Measurements from ENCODE around the gene TBC1D14.
"Not testable (repeated sequence)": the region's sequence is repeated elsewhere in the genome, so short reads cannot be mapped to it uniquely, and the experiment has no call there.

TBC1D14 gene

DNA sequence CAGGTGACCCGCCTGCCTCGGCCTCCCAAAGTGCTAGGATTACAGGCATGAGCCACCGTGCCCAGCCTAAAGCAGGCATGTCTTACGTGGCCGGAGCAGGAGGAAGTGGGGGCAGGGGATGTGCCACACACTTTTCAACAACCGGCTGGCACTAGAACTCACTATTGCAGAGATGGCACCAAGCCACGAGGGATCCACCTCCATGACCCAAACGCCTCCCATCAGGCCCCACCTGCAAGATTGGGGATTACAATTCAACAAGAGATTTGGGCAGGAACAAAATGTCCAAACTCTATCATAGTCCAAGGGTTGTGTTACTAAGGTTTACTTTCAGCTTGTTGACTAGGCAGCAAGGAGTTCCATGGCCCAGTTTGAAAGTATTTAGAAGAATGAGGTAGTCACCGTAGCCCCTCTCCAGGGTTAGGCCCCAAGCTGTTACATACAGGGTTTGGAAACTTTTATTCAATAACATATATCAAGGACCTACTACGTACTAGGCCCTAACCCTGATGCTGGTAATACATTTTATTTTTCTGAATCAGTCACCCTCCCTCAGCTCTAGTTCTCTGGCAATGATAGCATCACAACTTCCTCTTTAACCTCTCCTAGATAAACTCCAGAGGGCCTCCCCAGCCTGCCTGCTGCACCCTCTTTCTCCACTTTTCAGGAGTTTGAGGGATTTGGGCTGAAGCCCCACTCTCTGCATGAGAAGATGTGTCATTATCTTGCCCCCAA, 18.0 kb upstream of the TBC1D14 start:
- peak; percentile 6 for DNase-seq

DNA sequence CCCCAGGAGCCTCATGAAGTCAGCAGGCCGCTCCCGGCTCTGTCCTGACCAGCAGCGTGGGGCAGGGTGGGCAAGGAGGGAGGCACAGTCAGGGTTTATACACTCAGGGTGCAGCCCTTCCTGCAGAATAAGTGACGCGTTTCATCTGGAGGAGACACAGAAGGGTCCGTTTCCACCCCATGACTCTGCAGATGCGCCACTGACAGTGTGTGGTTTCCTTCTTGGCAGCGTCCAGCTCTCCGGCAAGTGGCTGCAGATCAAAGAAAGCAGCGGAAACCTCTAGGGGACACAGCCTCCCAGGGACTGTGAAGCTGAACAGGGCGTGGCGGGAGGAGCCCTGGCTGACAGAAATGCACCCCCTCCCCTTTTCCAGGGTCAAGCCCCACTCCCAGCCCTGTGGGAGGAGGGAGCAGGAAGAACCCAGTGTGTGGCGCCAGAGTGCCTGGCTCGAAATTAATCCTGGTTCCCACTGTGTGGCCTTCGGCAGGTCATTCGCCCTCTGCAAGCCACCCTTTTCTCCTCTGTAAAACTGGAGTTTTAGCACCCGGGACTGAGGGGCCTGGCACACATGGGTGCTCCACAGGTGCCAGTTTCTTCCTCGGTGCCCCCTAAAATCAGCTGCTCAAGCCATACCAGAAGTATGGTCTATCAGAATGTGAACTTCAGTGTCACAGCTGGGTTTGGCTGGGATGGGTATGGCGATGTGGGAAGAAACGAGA, 17.3 kb upstream of the TBC1D14 start:
- no peak for DNase-seq

DNA sequence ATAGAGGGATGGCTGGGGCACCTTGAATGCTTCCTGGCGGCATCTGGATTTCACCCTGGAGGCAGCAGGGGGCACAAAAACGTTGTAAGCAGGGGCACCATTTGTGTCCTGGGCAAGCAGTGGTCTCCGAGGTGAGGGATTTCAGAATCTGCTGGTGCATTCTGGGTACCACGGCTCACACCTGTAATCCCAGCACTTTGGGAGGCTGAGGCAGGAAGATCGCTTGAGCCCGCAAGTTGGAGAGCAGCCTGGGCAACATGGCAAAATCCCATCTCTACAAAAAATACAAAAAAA, 16.8 kb upstream of the TBC1D14 start:
- no peak for DNase-seq

DNA sequence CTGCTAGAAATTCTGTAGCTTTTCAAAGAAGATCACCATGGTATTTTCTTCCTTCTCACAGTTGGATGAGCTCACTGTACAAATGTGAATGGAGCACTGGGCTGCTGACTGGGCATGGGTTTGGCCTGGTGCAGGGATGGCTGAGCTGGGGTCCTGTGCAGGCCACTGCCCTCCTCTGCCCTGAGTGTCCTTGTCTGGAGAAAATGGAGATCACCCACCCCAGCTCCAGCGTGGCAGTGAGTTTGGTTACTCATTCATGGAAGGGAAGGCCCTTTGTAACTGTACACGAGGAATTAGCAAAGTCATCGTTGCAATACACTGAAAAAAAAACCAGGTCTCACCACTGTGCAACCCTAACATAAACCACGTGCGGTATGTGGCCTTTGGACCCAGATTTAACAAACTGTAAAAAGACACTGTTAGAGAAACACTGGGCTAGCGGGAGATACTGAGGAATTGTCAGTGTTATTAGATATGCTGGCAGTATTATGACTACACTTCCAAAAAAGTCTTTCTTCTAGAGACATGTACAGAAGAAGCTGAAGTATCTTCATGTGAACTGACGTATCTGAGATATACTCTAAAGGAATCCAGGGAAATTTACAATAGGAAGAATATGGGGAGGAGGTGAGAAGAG, 16.1 kb upstream of the TBC1D14 start:
- DNase-seq = no peak

DNA sequence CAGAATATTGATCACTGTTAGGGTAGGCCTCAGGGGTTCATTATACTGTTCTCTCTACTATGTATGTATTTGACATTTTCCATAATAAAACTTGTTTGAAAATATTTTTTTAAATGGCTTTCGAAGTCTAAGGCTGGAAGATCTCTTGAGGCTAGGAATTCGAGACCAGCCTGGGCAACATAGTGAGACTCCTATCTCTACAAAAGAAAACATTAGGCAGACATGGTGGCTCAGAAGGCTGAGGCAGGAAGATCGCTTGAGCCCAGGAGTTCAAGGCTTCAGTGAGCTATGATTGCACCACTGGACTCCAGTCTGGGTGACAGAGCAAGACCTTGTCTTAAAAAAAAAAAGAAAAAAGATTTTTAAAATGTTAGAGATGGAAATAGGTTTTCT, 15.5 kb upstream of the TBC1D14 start:
- DNase-seq = no peak

DNA sequence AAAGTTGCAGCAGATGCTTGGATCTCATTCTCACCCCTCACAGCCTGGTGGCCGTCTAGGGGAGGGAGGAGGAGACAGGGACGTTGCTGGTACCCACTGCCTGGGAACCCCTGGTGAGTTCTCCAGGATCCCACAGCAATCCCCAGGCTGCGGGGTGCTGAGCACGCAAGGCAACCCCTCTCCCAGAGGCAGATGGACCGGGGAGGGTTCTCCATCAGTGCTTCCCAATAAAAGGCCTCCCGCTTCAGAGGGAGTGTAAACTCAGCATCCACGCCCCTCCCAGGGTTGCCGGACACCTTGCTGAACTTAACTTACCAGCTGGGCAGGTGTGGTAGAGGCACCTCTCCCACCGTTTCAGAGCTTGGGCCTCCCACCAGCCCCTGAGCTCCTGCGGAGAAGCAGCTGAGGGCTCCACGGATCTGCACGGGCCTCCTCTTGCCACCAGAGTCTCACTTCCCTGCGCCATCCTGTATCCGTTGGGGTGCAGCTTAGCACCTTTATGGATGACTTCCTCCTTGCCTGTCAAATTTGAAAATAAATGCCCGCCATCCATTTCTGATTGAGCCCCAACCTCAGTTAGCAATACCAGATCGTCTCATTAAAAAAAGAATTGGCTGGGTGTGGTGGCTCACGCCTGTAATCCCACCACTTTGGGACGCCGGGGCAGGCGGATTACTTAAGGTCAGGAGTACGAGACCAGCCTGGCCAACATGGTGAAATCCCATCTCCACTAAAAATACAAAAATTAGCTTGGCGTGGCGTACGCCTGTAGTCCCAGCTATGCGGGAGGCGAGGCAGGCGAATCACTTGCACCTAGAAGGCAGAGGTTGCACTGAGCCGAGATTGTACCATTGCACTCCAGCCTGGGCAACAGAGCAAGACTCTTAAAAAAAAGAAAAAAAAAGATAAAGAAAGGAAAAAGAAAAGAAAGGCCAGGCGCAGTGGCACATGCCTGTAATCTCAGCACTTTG, 14.8 kb upstream of the TBC1D14 start:
- no peak for DNase-seq

DNA sequence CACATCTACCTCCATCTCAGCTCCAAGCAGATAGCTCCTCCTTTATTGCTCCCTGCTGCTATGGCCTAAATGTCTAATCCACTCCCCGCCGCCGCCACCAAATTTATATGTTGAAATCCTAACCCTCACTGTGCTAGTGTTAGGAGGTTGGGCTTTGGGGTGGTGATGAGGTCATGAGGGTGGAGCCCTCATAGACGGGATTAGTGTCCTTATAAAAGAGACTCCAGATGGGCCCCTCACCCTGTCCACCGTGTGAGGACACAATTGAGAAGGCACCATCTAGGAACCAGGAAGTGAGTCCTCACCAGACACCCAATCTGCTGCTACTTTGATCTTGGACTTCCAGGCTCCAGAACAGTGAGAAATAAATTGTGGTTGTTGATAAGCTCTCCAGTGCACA, 13.6 kb upstream of the TBC1D14 start:
- no peak for DNase-seq

DNA sequence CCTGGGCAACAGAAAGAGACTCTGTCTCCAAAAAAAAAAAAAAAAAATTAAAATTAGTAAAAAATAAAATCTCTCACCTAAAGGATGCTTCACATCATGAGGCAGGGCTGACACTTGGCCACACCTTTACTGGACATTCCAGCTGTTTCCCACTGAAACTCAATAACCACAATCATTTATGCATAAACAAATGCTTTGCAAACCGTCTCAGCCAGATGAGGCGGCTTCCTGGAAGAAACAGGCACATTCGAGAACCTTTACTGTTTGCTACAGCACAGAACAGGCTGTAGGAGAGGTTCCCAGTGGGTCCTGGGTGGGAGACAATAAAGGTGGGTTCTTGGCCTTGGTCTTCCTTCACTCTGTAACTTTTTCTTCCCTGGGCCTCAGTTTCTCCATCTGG, 10.9 kb upstream of the TBC1D14 start:
- DNase-seq = no peak

DNA sequence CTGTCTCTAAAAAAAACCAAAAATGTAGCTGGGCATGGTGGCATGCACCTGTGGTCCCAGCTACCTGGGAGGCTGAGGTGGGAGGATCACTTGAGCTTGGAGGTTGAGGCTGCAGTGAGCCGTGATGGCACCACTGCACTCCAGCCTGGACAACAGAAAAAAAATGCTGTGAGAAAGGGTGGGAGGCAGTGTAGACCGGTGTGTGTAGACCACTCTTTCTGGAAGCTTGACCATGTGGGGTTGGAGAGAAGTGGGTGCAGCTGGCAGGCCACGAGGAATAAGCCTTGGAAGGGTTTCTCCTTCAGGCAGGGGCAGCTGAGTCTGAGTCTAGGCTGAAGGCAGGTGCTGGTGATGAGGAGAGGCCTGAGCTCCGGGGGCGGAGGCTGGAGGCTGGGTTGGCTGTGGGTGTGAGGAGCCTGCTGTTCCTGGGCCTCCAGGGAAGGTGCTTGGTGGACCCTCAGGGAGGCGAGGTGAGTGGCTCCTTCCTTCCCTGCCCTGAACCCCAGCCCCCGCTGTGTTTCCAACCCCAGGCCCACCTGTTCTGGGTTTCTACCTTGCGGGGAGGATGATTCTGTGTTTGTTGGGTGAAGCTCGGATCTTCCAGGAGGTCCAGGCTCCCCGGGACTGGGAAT, 9.3 kb upstream of the TBC1D14 start:
- DNase-seq = no peak

DNA sequence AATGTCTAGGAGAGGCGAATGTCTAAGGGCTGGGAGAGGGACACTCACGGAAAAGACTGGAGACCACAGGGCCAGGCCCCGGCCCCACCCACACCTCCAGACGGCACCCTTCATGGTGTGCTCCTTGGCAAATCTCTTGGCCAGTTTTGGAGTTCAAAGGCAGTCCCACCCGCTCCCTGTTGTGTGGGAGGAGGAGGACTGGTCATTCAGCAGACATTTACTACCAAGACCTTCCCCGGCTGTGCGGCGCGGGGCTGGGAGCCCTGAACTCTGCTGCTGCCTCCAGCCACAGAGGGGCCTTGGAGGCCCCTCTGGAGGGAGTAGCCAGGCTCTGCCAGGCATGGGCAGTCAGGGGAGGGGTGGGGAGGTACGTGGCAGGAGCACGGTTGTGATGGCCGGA, 8.7 kb upstream of the TBC1D14 start:
- no peak for DNase-seq

DNA sequence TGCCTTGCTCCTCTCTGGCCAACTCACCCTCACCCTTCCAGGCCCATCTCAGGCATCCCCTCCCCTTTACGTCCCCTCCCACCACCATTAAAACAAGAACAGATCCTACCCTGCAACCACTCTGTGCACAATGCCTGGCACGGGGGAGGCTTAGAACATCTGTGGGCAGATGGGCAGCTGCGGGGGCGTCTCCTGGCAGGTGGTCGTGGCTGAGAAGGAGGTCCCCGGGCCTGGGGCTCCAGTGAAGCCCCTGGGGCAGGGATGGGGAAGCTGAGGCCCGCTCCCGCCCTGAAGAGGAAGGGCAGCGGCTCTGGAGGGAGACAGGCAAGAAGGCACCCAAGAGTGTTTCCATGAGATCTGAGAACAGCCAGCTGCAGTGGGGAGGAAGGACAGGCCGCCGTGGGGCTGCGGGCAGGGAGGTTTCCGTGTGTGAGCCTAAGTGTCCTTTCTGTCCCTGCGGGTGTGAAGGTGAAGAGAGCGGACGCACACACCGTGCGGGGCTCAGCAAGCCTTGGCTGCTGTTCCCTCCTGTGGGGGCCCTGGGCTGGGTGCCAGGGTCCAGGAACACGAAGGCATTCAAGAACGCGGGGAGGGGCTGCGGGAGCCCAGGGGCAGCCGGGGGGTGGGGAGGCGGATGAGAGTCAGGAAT, 7.8 kb upstream of the TBC1D14 start:
- no peak for DNase-seq

DNA sequence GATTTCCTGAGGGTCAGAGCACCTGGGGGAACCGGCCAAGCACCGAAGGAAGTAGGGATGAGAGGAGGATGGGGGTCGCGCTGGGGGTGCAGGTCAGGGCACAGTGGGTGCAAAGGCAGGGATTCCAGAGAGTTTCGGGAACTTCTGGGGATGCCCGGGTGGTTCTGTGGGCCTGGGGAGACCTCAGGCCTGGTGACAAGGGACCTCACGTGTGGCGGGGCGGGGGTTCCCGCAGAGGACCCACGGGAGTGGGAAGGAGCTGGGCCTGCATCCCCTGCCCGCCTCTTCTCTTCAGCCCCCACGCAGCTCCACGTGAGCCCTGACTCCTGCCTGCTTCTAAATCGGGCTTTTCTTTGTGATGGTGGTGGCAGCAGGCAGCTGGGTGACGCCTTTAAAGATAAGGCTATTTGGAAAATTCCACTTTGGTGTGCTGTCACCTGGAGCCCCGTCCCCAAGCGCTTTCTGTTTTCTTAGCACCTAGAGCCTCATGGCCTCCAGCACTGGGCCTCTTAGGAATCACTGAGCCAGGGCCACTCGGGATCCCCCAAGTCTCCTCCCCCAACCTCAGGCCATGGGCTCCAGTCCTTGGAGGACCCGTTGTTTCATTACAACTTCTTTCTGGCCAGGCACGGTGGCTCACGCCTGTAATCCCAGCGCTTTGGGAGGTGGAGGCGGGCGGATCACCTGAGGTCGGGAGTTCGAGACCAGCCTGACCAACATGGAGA, 7.1 kb upstream of the TBC1D14 start:
- no peak for DNase-seq

DNA sequence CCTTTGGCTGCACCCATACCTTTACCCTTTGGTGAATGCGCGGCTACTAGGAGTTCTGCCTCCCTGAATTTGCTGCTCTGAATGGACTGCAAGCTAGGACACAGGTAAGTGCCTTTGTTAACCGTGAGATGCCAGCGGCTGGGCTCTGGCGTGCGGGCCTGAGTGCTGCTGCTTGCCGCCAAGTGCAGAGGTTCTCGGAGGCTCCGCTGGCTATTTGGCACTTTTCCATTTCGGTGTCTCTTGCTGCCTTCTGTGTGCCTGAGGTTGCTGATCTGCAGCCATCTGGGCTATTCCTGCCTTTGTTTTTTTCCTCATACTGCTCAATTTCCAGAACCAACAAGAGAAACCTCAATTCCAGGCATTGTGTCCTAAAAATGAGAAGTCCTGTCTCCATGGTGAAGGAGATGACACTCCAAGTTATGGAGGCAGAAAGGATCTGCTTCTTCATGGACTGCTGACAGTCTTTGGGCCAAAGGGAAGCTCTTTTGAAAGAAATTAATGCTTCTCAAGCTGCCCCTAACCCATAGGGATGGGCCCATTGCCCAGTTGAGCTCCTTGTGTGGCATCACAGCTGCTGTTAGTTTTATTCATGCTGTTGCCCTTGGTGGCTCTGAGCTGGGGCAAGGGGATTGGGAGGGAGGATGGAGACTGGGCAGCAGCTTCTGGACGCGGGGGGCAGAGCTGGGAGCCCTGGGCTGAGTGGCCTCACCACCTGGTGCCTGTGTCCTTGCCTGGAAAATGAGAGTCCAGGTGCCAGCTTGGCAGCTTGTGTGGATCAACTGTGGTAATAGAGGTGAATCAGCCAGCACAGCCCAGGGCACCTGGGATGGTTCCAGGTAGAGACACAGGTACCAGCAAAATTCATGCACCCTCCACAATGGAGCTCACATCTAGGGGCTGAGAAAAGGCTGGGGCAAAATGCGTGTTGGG, 3.8 kb upstream of the TBC1D14 start:
- no peak for DNase-seq

DNA sequence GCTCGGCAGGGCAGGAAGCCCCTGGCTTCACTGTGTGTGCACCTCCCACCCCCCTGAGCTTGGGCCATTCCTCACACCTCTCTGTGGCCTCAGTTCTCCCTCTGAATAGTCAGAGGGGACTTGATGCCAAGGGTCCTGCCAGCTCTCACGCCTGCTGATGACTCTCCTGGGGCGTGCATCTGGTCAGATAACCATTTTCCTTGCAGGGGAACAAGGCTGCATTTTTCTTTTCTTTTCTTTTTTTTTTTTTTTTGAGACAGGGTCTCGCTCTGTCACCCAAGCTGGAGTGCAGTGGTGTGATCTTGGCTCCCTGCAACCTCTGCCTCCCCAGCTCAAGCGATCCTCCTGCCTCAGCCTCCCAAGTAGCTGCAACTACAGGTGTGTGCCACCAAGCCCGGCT, 3.1 kb upstream of the TBC1D14 start:
- DNase-seq = not testable (repeated sequence)

DNA sequence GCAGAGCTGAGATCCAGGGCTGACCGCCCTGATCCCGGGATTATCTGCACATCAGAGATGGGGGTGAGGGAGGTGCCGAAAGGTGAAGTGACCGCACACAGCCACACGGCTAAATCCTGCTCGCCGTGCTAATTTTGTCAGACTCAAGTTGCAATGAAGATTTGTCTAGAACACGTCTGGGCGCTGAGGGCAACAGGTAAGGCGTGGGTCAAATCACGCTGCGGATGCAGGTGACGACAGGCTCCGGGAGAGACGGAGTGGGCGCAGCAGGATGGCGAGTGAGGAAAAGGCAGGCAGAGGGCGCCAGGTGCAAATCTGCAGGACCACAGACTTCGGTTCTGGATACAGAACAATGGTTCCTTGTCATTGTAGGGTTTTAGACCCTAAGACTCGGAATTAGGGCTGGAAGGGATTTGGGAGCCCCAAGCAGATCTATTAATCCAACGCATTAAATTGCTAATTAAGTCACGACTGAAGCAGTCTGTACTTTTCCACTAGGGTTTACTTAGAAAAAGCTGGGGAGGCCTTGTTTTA, 1.9 kb upstream of the TBC1D14 start:
- no peak for DNase-seq

DNA sequence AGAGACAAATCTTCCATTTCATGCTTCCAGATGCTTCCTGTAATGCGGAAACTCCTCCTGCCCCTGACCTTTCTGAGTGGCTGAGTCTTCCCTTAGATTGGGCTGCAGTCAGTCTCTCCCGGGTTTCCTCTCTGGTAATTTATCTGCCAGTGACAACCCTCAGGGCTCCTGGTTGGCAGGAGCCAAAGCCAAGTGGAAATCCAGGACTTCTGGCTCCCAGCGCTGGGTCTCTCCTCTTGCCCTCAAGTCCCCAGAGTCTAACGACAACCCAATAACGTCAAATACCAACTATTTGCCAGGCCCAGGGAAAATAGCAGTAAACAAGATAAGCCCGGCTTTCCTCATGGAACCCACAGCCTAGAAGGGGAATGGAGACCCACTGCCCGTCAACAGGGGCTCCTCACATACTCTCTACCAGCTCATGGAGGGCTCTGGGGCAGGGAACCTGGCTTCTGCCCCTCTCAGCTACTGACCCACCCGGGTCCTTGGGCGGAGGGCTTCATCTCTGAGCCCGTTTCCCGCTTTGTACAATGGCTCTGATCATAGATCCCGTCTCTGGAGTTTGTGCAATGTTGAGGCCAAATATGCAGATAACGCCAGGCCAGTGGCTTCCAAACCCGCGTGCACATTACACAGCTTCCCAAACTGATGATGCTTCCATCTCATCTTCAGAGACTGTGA, 1.1 kb upstream of the TBC1D14 start:
- DNase-seq = peak; percentile 41

DNA sequence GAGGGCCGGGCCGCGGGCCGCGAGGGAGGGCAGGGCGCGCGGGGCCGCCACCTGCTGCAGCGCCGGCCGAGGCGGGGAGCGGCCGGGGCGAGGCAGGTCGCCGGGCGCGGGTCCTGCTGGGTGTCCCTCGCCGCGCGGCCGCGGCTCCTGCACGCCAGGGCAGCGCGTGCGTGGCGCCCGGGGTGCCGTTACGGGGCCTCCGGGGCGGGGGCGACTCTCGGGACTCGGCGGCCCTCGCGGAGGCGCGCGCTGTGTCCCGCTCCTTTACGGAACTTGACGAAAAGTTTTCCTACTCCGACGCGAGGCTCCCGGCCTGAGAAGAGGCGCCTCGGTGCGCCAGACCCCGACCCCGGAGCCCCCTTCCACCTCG, 329 bp downstream of the TBC1D14 start:
- DNase-seq = no peak

DNA sequence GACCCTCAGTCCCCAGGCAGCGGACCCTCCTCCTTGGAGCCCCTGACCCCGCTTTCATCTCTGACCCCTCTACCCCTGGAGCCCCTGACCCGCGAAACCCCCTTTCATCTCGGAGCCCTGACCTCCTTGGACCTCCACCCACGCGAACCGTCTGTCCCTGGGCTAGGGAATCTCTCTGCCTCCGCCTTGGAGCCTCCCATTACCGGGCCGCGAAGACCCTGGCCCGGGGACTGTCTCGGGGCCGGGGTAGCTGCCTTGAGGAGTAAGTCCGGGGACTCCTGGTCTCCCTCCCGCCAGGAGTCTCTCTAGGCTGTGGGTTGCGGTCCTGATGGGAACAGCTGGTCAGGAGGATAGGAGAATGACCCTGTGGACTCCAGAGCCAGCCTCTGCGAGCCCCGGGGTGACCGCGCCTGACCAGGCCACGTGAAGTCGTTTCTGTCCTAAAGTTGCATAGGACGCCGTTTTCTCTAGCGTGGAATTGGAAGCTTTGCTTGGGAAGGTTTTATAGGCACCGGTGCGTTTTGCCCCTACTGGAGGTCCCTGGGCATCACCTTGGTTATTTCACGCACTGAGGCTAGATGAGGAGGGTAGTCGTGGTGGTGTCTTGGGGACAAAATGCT, 824 bp downstream of the TBC1D14 start:
- DNase-seq = no peak
